NCI-H82 treated with DMSO at 0.1 percent for 48 hours (cell line): Measurements from ENCODE around the gene DNAH11.

ENCODE experiments used
- DNase-seq: peaks from one replicate; lab custom pipeline; 2025; ENCODE audit not compliant: unreplicated experiment; lab: John Stamatoyannopoulos, UW

Gene DNAH11

DNA sequence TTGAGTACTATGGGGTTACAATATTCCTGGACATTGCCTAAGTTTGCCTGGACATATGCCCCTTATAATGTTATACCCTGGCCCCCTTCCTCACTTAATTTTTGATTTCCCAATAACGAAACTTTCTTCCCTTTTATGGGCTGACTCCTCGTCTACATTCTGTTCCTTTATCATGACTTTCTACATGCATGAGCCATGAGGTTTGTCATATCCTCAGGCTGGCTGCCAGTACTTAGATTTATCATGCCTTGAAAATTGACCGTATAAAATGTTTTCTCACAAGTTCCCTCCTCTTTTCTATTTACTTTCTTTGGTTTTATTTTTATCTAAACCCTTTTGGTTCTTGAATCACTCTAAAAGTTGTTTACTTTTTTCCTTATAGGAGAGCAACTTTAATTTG lies 4.7 kb downstream of the DNAH11 start:
- DNase-seq, result no peak

DNA sequence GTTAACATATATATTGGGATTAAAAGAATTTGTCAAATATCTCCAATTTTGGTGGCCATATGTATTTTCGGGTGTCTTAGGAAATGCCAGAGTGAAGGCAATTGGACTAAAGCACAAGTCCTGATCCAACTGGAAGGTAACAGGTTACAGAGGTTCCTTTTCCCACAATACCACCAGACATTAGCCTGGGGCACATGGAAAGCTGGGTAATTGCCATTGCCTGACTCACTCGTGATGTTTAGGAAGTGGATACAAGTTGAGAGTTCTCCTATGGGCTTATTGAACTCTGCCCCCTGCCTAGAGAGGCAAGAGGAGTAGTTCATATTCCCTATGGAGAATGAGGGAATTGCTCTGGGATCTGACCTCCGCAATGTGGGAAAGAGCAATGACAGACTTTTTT lies 5.7 kb downstream of the DNAH11 start:
- no peak for DNase-seq

GRCh38 chr7:21550076-21550475 lies 7.2 kb downstream of the DNAH11 start:
- no peak for DNase-seq

GRCh38 chr7:21550821-21551531 lies 8.1 kb downstream of the DNAH11 start:
- no peak for DNase-seq

DNA sequence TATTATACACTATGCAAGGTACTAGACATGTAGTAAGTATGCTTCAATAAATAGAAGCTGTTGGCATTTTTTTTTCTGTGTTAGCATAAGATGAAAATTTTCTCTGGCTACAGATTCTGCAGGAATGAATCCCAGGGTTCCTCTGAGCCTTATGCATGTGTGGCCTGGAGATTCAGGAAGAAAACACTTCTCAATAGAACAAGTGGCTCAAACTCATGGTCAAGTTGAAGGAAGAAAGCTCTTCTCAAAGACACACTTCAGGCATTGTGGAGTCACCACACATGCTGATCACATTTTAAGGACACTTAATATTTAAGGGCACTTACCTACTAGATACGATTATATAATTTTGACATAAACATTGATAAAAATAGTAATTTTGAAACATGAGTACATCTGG lies 19.5 kb downstream of the DNAH11 start:
- no peak for DNase-seq

DNA sequence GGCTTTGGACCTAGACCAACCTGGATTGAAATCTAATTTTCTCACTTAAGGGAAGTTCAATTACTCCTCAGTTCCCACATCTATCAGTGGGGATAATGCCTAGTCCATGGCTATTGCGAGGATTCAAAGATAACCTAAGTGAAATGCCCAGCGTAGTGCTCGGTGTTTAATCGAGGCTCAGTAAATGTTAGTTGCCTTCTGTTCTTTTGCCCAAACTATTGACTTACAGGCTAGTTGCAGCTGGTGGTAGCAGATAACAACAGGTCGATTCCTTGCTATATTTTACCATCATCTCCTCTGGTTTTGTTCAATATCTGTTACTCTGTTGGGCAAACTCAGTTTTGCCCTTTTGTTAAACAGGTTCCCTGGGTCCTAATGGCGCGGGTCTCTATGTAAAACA lies 22.8 kb downstream of the DNAH11 start:
- no peak for DNase-seq

DNA sequence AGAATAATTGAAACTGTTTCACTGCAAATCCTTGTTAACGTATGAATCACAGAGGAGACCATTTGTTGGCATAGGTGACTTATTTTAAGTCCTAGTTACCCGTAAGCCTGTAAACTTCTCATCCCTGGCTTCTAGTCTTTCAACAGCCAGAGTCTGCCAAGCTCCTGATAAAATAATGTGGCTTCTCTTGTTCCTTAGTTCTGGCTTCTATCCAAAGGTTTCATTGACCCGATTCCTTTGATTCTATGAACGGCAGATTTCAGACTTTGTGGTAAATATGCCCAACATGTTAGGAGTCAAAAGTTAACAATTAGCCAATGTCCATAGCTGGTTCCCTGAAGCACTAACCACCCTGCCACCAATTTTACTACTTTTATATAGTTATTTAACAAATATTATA lies 23.3 kb downstream of the DNAH11 start:
- no peak for DNase-seq

GRCh38 chr7:21568762-21569161 lies 25.9 kb downstream of the DNAH11 start:
- no peak for DNase-seq

DNA sequence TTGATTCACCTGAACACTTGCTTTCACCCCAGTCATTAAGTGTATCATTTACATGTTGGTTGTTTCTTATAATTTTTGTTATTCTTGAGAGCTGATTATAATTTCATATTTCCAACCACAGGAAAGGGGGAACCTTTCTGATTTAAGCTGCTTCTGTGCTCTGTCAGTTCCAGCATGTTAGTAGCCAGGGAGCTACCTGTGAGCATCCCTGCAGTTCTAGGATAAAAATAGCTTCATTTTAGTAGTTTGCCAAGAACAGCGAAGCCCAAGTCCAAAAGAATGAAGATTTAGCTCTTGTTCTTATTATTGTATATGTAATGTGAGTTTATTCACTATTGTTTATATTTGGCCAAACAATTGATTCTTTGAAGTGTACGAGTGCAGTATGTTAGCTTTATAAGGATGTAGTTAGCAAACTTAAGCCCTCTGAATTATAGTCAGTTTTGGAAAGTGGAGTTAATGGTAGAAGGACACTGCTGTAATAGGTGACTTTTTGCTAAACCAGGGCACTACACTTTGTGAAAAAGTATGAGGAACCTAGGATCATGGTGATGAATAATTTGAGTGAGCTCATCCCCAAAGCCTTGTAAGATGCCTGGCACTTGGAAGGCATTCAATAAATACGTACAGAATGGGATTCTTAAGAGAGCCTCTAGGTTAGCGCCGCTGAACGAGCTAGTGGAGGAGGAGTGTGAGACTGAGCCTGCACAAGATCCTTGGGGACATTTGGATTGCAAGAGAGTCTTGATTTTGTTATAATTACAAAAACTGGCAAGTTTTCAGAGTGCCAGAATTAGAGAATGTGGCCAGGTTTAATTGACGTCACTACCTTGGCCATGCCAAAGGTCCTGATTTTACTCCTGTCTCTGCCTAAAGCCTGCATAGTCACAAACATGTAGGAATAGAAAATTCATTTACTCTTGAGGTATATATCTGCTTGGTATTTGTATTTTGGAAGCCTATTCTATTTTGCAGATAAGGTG lies 29.8 kb downstream of the DNAH11 start:
- DNase-seq, result no peak

DNA sequence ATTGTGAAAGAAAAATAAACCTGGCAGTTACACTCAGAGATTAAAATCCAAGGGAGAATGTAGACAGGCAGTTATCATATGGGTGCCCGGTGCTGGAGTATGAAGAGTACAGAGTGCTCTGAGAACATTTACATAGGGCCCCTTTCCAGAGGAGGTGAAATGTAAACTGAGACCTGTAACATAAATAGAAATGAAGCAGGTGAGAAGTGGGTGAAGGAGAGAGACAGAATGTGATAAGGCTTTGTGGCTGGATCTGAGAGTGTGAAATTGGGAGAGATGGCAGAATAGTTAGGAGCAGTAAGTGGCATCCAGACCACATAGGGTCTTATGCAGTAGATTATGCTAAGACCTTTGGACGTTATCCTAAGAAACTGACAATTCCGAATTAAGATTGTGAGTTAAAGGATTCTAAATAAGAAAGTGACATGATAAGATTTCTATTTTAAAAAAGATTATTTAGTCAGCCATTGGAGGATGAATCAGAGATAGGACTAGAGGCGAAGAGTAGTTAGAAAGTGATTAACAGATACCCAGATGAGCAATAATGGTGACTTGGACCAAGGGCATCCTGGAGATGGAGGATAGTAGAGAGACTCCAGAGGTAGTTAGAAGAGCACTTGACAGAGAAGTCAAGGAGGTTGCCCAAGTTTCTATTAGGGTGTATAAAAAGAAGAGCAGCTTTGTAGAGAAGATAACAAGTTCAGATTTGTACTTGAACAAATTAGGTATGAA lies 36.7 kb downstream of the DNAH11 start:
- DNase-seq, result no peak

DNA sequence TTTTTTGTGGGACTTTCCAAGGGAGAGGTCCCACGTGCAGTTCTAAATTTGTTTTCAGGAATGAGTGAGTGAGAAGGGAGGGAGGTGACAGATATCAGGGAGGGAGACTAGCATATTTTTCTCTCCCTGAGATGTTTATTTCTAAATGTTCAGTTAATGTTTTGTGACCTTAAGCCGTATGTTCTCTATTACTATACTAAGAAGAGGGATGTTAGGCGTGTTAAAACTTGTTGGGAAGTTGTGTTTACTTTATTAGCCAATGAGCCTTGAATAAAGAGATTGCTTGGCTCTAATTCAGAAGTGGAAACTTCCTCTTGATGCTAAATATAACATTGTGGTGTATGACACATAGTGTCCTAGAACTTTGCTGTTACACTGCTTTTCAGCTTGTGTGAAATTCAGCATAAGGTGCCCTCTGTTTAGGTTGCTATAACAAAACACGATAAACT lies 37.3 kb downstream of the DNAH11 start:
- no peak for DNase-seq

- no peak for DNase-seq
Measured at GRCh38 chr7:21585070-21585724, 42.4 kb downstream of the DNAH11 start.

DNA sequence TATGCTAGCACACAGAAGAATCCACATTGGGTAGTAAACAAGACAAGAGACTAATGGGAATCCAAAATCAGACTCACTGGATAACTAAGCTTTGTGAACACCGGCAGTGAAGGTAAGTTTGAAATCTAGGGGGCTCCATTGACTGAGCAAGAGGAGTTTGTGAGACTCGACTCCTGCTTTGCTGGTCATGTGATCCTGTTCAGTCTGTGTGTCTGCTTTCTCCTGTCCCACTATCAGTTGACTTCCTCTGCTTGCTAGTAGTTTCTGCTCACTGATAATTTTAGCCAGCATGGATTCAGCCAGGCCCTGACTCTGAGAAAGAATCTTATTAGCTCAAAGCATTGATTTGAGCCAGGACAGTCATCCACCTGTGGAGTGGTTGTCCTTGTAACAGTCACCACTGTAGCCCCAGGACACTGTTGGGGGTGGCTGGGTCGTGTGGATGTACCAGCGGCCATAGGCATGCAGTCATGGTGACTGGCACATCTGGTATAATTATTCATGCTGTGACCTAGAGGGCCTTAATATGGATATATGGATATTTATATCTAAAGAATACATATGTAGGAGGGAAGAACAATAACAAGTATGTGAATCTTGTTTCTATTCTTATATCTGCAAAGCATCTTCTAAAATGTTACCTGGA lies 44.4 kb downstream of the DNAH11 start:
- no peak for DNase-seq

- DNase-seq, result no peak
Measured at GRCh38 chr7:21596801-21597200, 54.0 kb downstream of the DNAH11 start.

DNA sequence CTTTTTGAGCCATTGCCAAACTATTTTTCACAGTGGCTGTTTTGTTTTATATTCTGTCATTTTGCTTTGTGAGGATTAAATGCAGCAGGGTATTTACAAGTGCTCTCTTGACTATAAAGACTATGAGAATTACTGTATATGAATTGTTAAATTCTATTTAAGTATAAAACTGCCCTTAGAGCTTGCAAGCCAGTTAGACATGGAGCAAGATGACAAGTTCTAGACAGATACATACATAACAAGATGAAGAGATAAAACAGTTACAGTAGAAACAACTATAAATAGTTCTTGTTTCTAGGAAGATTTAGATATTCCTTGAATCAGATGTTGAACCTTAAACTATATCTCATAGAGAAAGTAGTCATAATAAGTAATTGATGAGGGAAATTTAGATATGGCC lies 60.6 kb downstream of the DNAH11 start:
- DNase-seq, result no peak

- no peak for DNase-seq
Measured at GRCh38 chr7:21603972-21604749, 61.3 kb downstream of the DNAH11 start.

DNA sequence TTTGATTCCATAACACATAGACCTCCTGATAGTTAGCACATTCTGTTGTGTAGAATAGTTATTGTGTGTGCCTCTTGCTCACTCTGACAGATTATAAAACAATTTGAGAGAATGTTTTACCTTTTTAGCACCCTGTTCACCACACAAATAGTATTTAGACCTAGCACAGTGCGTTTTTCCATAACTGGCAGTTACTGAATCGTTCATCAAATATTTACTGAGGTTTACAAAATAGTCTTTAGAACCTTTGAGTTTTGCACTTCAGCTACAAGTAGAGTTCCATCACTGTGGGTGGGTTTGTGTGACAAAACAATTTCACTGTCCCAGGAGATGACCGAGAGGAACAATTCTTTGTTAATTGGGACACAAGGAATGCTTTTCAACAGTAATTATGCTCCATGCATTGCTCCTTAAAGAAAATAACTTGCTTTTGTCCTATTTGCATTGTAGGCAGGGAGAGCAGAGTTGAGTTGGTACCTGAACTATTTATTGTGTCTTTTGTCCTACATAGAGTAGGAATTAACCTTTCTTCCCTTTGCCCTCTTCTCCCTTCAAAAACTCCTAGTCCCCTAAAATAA lies 62.3 kb downstream of the DNAH11 start:
- no peak for DNase-seq

- no peak for DNase-seq
Measured at GRCh38 chr7:21608465-21608864, 65.6 kb downstream of the DNAH11 start.

DNA sequence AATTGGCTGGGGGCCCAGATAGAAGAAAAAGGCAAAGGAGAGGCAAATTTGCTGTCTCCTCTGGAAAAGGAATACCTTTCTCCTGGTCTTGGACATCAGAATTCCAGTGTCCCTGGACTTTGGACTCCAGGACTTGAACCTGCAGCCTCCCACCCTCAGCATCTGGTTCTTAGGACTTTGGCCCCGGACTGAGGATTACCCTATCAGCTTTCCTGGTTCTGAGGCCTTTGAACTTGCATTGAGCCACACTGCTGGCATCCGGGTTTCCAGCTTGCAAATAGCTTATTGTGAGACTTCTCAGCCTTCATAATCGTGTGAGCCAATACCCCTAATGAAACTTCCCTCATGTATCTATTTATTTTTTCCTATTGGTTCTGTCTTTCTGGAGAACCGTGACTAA lies 68.3 kb downstream of the DNAH11 start:
- DNase-seq, result no peak
